Measurements from ENCODE around the gene HNMT.
A peak's percentile ranks its signal among the peaks of the same experiment; 100 is the strongest.

HNMT gene

DNA sequence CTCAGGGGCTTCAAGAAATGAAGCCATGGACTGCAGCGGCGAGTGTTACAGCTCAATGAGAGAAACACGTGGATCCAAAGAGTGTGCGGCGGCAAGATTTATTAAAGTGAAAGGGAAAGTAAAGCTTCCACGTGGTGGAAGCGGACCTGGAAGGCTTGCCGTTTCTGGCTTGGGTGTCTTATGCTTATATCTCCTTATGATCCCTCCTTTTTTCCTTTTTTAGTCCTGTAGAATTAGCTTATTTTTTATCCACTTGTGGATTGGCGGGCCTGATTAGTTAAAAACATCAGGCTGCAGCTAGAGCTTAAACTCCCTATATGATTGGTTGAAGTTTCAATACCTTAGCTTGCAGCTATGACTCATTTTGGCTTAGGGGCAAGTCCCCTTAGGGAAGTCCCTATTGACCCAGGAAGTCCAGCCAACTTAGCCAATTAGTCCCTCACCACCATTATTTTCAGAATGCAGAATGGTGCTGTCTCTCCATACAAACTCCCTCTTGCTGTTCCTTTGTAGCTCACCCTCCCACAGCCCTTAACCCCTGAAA is 11.6 kb upstream of the HNMT start:
- H3K4me2 ChIP-seq (ENCODE audit: low read depth, low read length, poor library complexity, severe bottlenecking) = peak overlapping the region; percentile 39
- no peak overlapping the region for H3K4me3 ChIP-seq (ENCODE audit: insufficient read depth, low read length, poor library complexity, severe bottlenecking)
- TF ChIP-seq EZH2phosphoT487 (conservative IDR thresholded peaks at IDR 0.05; ENCODE audit: low read length) = no peak
- TF ChIP-seq CTCF (IDR thresholded peaks at IDR 0.05; ENCODE audit: insufficient read depth, low read length, poor library complexity, severe bottlenecking) = no peak
- H3K9me2 ChIP-seq (replicated peaks; ENCODE audit: insufficient read depth, low read length) = no peaks in the 10 kb centered on the region
- H3K9me3 ChIP-seq (ENCODE audit: insufficient read depth, low read length) = no peaks in the 10 kb centered on the region
- no peaks in the 10 kb centered on the region for H3F3A ChIP-seq (ENCODE audit: insufficient read depth)
- no peaks in the 10 kb centered on the region for H3K27me3 ChIP-seq (ENCODE audit: low read length)
- H2AFZ ChIP-seq (ENCODE audit: low read depth, low read length, severe bottlenecking) = no peak overlapping the region
- no peaks in the 10 kb centered on the region for H3K36me3 ChIP-seq (ENCODE audit: low read length)
- H4K20me1 ChIP-seq (ENCODE audit: low read depth, low read length) = no peaks in the 10 kb centered on the region
- no peak overlapping the region for H3K27ac ChIP-seq (ENCODE audit: low read depth, low read length)
- H3K9ac ChIP-seq (ENCODE audit: low read length) = no peak overlapping the region
- H3K79me2 ChIP-seq (ENCODE audit: insufficient read depth, low read length) = no peaks in the 10 kb centered on the region

DNA sequence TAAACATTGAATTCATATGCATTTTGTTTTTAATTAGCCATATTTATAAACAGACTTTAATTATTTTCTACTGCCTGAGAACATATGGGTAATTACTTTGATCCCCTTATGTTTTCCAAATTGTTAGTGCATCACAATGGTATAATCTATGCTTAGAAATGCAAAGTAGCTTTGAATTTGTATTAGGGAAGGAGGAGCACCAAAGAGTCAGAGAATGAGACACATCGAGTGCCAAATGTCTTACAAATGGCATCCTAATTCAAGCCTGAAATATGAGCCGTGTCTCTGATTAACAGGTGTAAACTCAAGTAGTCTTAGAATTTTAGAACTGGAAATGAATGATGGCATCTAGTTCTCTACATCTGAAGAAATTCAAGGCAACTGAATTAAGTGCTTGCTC is 8.7 kb upstream of the HNMT start:
- no peaks in the 10 kb centered on the region for H3K27me3 ChIP-seq (ENCODE audit: low read length)
- no peaks in the 10 kb centered on the region for H3K9me3 ChIP-seq (ENCODE audit: insufficient read depth, low read length)
- H2AFZ ChIP-seq (ENCODE audit: low read depth, low read length, severe bottlenecking) = no peak overlapping the region
- H3K4me3 ChIP-seq (ENCODE audit: insufficient read depth, low read length, poor library complexity, severe bottlenecking) = no peak overlapping the region
- H3K36me3 ChIP-seq (ENCODE audit: low read length) = no peaks in the 10 kb centered on the region
- no peak overlapping the region for H3K4me2 ChIP-seq (ENCODE audit: low read depth, low read length, poor library complexity, severe bottlenecking)
- no peaks in the 10 kb centered on the region for H3K79me2 ChIP-seq (ENCODE audit: insufficient read depth, low read length)
- no peaks in the 10 kb centered on the region for H4K20me1 ChIP-seq (ENCODE audit: low read depth, low read length)
- no peaks in the 10 kb centered on the region for H3F3A ChIP-seq (ENCODE audit: insufficient read depth)
- H3K27ac ChIP-seq (ENCODE audit: low read depth, low read length) = no peak overlapping the region
- H3K9me2 ChIP-seq (replicated peaks; ENCODE audit: insufficient read depth, low read length) = no peaks in the 10 kb centered on the region
- H3K9ac ChIP-seq (ENCODE audit: low read length) = no peak overlapping the region
- no peak for TF ChIP-seq EZH2phosphoT487 (conservative IDR thresholded peaks at IDR 0.05; ENCODE audit: low read length)
- no peak for TF ChIP-seq CTCF (IDR thresholded peaks at IDR 0.05; ENCODE audit: insufficient read depth, low read length, poor library complexity, severe bottlenecking)

DNA sequence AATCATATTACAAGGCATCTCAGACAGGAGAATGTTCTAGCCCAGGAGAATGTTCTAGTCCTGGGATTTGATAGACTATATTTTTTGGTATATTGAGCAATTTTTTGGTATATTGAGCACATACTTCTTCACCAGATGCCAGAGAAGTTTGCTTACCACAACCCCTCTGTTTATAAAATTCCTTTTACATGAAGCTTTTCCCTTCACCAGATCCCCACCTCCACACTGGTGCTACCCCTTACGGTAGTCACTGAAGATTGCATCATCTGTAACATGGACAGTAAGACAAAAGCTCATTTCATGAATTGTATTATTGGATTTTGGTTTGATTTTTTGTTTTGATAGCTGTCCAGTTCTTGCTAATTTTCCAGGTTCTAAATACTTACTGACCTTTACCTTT is 7.2 kb upstream of the HNMT start:
- Histone ChIP-seq H4K20me1 (ENCODE audit: low read depth, low read length) (no peaks in the 10 kb centered on the region), H3K27me3 (ENCODE audit: low read length) (no peaks in the 10 kb centered on the region), H3K79me2 (ENCODE audit: insufficient read depth, low read length) (no peaks in the 10 kb centered on the region), H2AFZ (ENCODE audit: low read depth, low read length, severe bottlenecking) (no peak overlapping the region), H3K9ac (ENCODE audit: low read length) (no peak overlapping the region), H3K27ac (ENCODE audit: low read depth, low read length) (no peak overlapping the region), H3K4me2 (ENCODE audit: low read depth, low read length, poor library complexity, severe bottlenecking) (no peak overlapping the region), H3F3A (ENCODE audit: insufficient read depth) (no peaks in the 10 kb centered on the region), H3K36me3 (ENCODE audit: low read length) (no peaks in the 10 kb centered on the region), H3K9me2 (replicated peaks; ENCODE audit: insufficient read depth, low read length) (no peaks in the 10 kb centered on the region), H3K4me3 (ENCODE audit: insufficient read depth, low read length, poor library complexity, severe bottlenecking) (no peak overlapping the region), H3K9me3 (ENCODE audit: insufficient read depth, low read length) (no peaks in the 10 kb centered on the region)
- TF ChIP-seq CTCF (IDR thresholded peaks at IDR 0.05; ENCODE audit: insufficient read depth, low read length, poor library complexity, severe bottlenecking) (no peak), EZH2phosphoT487 (conservative IDR thresholded peaks at IDR 0.05; ENCODE audit: low read length) (no peak)
